Neutrophil (primary cell): Measurements from ENCODE around the gene ADCY4.

Experiments
- H3K27ac ChIP-seq: fragments of 200-600 bp; sonication (generic); 2 replicates; pipeline ENCODE4 v1.5.1; 2016; ENCODE audit warnings: mild to moderate bottlenecking, moderate library complexity
- H3K27me3 ChIP-seq: fragments of 200-600 bp; sonication (generic); 2 replicates; pipeline ENCODE4 v1.6.0; 2016; ENCODE audit warnings: mild to moderate bottlenecking
- H3K36me3 ChIP-seq: fragments of 200-600 bp; sonication (generic); 2 replicates; pipeline ENCODE4 v1.5.1; 2017
- H3K4me1 ChIP-seq, 2 experiments: fragments of 200-600 bp in 1 of 2; sonication (generic) in 1 of 2; 1 replicate in 1 of 2; 2 replicates in 1 of 2; pipeline versions ENCODE4 v1.5.1 to v1.6.1; 2013 to 2016; ENCODE audit warnings: low read depth in 1 of 2, low read length in 1 of 2, mild to moderate bottlenecking in 1 of 2, moderate library complexity in 1 of 2; ENCODE audit not compliant: control insufficient read depth in 1 of 2, insufficient read depth in 1 of 2
- H3K4me3 ChIP-seq, 2 experiments: fragments of 200-600 bp in 1 of 2; sonication (generic) in 1 of 2; 1 replicate in 1 of 2; 2 replicates in 1 of 2; pipeline ENCODE4 v1.5.1; 2013 to 2016; ENCODE audit warnings: low read depth in 1 of 2, low read length in 1 of 2, mild to moderate bottlenecking in 1 of 2, moderate library complexity in 1 of 2
- H3K9me3 ChIP-seq: fragments of 200-600 bp; sonication (generic); 2 replicates; pipeline ENCODE4 v1.5.1; 2016
- TF ChIP-seq, protein P1 (sequence below): fragments of 200-600 bp; sonication (generic); IDR thresholded peaks from 2 replicates; pipeline ENCODE4 v1.5.1; 2016; ENCODE audit warnings: antibody characterized with exemption

ADCY4 gene

DNA sequence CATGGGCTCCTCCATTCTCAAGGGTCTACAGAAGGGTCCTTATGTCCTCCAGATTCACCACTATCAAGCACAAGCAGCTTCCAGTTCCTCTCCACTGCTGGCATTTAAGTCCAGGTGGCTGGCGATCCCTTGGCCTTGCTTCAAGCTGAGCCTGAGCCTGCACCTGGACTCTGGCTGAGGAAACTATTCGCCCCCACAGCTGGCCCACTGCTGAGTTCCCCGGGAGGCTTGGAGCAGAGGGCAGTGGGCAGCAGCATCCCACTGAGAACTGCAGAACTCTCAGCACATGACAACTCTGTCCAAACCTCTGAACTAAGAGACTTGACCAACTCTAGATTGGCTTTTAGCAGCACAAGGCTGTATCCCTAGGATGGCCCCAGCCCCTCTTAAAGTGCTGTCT lies 52.1 kb downstream of the ADCY4 start:
- no peaks in the 10 kb centered on the region for H3K9me3 ChIP-seq
- no peaks in the 10 kb centered on the region for H3K27me3 ChIP-seq
- peaks cover 48 to 52% of the 10 kb centered on the region in 2 experiments for H3K4me1 ChIP-seq
- H3K27ac ChIP-seq: peak overlapping the region; percentile 97
- TF ChIP-seq, protein P1, sequence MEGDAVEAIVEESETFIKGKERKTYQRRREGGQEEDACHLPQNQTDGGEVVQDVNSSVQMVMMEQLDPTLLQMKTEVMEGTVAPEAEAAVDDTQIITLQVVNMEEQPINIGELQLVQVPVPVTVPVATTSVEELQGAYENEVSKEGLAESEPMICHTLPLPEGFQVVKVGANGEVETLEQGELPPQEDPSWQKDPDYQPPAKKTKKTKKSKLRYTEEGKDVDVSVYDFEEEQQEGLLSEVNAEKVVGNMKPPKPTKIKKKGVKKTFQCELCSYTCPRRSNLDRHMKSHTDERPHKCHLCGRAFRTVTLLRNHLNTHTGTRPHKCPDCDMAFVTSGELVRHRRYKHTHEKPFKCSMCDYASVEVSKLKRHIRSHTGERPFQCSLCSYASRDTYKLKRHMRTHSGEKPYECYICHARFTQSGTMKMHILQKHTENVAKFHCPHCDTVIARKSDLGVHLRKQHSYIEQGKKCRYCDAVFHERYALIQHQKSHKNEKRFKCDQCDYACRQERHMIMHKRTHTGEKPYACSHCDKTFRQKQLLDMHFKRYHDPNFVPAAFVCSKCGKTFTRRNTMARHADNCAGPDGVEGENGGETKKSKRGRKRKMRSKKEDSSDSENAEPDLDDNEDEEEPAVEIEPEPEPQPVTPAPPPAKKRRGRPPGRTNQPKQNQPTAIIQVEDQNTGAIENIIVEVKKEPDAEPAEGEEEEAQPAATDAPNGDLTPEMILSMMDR: no peak
- H3K4me3 ChIP-seq: no peak overlapping the region
- H3K36me3 ChIP-seq: no peaks in the 10 kb centered on the region

DNA sequence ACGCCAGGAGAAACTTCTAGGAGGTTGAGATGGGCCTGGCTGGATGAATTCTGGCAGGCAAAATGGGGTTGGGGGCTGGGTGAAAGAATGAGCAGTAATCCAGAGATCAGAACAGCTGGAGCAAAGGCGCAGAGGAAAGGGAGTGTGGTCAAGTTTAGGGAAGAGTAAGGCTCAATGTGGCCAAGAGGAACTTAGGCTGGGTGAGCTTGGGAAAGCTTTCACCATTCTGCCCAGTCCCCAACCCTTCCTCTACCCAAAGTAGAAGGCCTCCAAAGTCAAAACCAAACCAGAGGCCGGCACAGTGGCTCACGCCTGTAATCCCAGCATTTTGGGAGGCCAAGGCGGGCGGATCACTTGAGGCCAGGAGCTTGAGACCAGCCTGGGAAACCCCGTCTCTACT lies 53.2 kb downstream of the ADCY4 start:
- Histone ChIP-seq H3K27me3 (no peaks in the 10 kb centered on the region), H3K4me3 (no peak overlapping the region), H3K4me1 (peaks cover 60 to 63% of the 10 kb centered on the region in 2 experiments), H3K9me3 (no peaks in the 10 kb centered on the region), H3K36me3 (no peaks in the 10 kb centered on the region), H3K27ac (peak overlapping the region; percentile 97)
- TF ChIP-seq, protein P1: no peak

DNA sequence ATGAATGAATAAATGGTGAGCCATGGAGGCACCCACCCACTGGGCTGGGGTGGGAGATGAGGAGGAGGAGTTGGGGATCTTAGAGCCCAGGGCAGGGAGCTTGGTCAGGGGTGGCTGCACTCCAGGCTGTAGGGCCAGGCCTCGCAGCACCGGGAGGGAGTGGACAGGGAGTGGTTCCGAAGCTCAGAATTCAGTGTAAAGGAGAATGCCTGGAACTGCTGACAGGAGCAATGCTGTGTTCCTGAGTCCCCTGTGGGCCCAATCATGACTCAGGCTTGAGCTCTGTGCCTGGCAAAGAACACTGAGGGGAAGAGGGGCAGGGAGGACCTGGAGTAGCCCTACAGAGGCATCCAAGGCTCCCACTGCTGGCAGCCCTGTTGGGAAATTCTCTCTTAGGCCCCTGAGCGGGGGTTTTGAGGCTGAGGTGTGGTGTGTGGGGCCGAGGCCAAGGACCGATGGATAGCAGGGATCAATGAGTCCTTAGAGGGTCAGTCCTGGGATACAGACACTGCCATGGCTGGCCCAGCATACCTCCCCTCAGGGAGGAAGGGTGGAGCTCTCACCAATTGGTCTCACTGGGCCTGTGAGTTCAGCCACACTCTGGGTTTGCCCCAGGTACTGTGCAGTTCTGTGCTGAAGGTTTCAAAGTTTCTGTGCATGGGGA lies 53.9 kb downstream of the ADCY4 start:
- Histone ChIP-seq H3K27me3 (no peaks in the 10 kb centered on the region), H3K4me1 (peaks cover 64 to 68% of the 10 kb centered on the region in 2 experiments), H3K4me3 (no peak overlapping the region), H3K36me3 (no peaks in the 10 kb centered on the region), H3K27ac (peak overlapping the region; percentile 97), H3K9me3 (no peaks in the 10 kb centered on the region)
- TF ChIP-seq, protein P1: no peak

DNA sequence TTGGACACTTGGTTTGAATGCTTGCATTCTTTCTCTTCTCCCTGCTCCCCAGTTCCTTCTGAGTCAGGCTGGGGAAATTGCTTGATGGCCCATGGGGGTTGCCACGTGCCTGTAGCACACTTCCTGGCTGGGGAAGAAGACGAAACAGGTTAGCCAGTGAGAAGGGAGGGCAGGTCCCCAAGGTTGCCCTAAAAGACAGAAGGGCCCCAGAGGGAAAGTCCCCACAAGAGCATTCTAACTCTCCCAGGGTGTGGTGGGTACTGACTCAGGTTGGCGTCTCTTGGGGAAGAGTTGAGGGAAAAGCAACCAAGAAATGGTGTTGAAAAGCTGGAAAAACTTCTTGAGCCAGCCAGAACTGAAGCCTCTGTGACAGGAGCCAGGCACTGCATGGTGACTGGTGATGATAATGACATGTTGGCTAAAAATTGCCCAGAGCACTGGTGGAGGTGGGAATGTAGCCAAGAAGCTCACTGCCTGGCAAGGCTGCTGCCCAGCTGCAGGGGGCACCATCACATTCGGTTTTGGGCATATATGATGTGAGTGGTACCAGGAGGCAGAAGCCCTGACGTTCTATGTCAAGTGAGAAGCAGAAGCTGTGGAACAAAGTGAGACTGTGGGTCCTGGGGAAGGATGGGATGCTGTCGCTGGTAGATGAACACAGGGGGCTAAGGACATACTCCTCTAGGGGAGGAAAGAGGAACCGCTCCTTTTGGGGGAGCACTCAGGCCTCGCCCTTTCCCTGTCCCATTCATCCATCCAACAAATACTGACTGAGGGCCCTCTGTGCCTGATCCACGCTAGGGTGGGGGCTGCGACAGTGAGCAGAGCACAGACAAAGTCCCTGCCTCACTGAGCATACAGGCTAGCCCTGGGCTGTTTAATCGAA lies 55.3 kb downstream of the ADCY4 start:
- Histone ChIP-seq H3K4me1 (peaks cover 77 to 80% of the 10 kb centered on the region in 2 experiments), H3K36me3 (no peaks in the 10 kb centered on the region), H3K9me3 (no peaks in the 10 kb centered on the region), H3K27me3 (no peaks in the 10 kb centered on the region), H3K27ac (peak overlapping the region; percentile 97), H3K4me3 (peak overlapping the region; percentile 12 to 24)
- TF ChIP-seq, protein P1: no peak

DNA sequence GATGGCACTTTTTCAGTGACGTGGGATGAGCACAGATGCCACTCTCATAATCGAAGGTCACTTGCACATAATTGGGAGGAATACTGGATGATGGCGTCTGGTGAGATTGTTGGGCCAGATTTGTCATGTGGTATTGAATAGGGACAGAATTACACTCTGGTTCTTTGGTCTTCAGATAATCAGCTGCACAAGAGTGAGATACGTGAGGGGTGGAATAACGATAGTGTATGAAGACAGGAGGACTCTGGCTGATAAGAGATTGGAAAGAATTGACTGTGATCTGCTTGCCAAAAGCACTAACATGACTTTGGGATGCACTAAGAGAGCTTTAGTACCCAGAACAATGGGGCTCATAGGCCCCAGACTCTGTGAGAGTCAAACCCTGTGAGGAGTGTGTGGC lies 56.4 kb downstream of the ADCY4 start:
- H3K27me3 ChIP-seq: no peaks in the 10 kb centered on the region
- peaks cover 88 to 91% of the 10 kb centered on the region in 2 experiments for H3K4me1 ChIP-seq
- no peaks in the 10 kb centered on the region for H3K36me3 ChIP-seq
- no peaks in the 10 kb centered on the region for H3K9me3 ChIP-seq
- TF ChIP-seq, protein P1: no peak
- H3K27ac ChIP-seq: peak overlapping the region; percentile 97
- H3K4me3 ChIP-seq: peak overlapping the region; percentile 49 to 59
